ENCODE measurements around the gene WDR45.

DNA sequence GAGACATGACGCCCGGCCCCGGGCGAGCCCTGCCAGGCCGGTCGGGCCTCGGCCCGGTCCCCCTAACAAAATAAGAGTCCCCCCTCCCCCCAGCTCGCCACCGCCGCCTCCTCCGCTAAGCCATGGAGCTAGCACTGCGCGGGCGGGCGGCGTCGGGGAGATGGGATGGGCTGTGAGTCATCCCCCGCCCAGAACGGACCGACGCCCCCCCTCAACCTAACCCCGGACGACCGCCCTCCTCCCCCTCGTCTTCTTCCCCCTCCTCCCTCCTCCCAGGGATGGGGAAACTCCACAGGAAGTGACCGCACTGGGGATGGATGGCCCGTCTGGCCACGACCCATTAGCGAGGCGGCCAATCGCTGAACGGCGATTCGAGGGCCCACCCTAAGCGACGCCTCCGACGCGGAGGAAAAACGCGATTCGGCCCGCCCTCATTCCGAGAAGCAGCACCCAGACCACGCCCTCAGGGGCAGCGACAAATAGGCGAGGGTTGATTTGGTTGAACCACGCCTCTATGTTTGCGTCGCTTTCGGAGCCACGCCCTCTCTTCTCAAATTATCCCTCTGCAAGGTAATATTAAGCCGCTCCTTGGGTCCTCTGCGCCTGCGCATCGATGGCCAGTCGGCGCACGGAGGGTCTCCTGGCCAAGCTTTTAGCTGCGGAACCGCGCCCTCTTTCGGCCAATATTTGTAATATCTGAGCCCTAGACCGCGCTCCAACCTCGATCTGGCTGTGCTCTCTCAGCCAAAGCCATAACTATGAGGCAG, 36.3 kb downstream of the WDR45 start, which contains the start of gene TFE3:
- TF ChIP-seq, protein P1, sequence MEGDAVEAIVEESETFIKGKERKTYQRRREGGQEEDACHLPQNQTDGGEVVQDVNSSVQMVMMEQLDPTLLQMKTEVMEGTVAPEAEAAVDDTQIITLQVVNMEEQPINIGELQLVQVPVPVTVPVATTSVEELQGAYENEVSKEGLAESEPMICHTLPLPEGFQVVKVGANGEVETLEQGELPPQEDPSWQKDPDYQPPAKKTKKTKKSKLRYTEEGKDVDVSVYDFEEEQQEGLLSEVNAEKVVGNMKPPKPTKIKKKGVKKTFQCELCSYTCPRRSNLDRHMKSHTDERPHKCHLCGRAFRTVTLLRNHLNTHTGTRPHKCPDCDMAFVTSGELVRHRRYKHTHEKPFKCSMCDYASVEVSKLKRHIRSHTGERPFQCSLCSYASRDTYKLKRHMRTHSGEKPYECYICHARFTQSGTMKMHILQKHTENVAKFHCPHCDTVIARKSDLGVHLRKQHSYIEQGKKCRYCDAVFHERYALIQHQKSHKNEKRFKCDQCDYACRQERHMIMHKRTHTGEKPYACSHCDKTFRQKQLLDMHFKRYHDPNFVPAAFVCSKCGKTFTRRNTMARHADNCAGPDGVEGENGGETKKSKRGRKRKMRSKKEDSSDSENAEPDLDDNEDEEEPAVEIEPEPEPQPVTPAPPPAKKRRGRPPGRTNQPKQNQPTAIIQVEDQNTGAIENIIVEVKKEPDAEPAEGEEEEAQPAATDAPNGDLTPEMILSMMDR (conservative IDR thresholded peaks at IDR 0.05) = peak; percentile 44; the same call in 1 of the 2 replicates
- TF ChIP-seq EZH2 (IDR thresholded peaks at IDR 0.05; ENCODE audit: low read depth) = no peak
